GF-D8 (cell line): ENCODE measurements around the gene MESP2.
"Not testable (repeated sequence)": the region's sequence is repeated elsewhere in the genome, so short reads cannot be mapped to it uniquely, and the experiment has no call there.

ENCODE experiments used
- DNase-seq: peaks from one replicate; lab custom pipeline; 2025; lab: John Stamatoyannopoulos, UW

MESP2 gene

GRCh38 chr15:89781055-89781454 lies 4.9 kb downstream of the MESP2 start:
- no peak for DNase-seq

- DNase-seq: no peak
These were observed 5.9 kb downstream of the MESP2 start for GRCh38 chr15:89781891-89782618.

- DNase-seq: not testable (repeated sequence)
These were observed 6.5 kb downstream of the MESP2 start for GRCh38 chr15:89782619-89782950.

GRCh38 chr15:89783111-89783860 lies 7.2 kb downstream of the MESP2 start:
- no peak for DNase-seq

- DNase-seq: no peak
These were observed 7.9 kb downstream of the MESP2 start for GRCh38 chr15:89783861-89784685.

GRCh38 chr15:89784686-89784960 lies 8.5 kb downstream of the MESP2 start:
- DNase-seq: no peak

GRCh38 chr15:89785064-89785773 lies 9.1 kb downstream of the MESP2 start:
- no peak for DNase-seq

GRCh38 chr15:89785774-89786140 lies 9.6 kb downstream of the MESP2 start:
- no peak for DNase-seq

- DNase-seq: no peak
These were observed 11.8 kb downstream of the MESP2 start for GRCh38 chr15:89787944-89788343.

GRCh38 chr15:89788585-89788984 lies 12.5 kb downstream of the MESP2 start:
- not testable (repeated sequence) for DNase-seq

- DNase-seq: no peak
These were observed 14.1 kb downstream of the MESP2 start for GRCh38 chr15:89790206-89790605.

- no peak for DNase-seq
These were observed 14.5 kb downstream of the MESP2 start for GRCh38 chr15:89790661-89791060.

- DNase-seq: no peak
These were observed 16.1 kb downstream of the MESP2 start for GRCh38 chr15:89792106-89792805.

GRCh38 chr15:89794627-89795241 lies 18.6 kb downstream of the MESP2 start:
- no peak for DNase-seq

GRCh38 chr15:89795996-89796395 lies 19.9 kb downstream of the MESP2 start:
- no peak for DNase-seq

GRCh38 chr15:89797678-89798201 lies 21.6 kb downstream of the MESP2 start:
- no peak for DNase-seq

GRCh38 chr15:89799011-89799911 lies 23.1 kb downstream of the MESP2 start:
- no peak for DNase-seq

GRCh38 chr15:89799918-89800498 lies 23.9 kb downstream of the MESP2 start:
- DNase-seq: no peak

- no peak for DNase-seq
These were observed 25.5 kb downstream of the MESP2 start for GRCh38 chr15:89801471-89802195.
